GF-D8 (cell line): ENCODE results near the gene HMX3.
A peak's percentile ranks its signal among the peaks of the same experiment; 100 is the strongest.

Source experiments
- DNase-seq: peaks from one replicate; lab custom pipeline; 2025; lab: John Stamatoyannopoulos, UW

Gene HMX3

GRCh38 chr10:123135415-123136141 is at the start of gene HMX3:
Gene HMX3, plus strand, starts transcription at chr10:123135970. Its CDS starts 81 bp downstream, at chr10:123136051.
- peak; percentile 66 for DNase-seq

- DNase-seq: no peak
Observed at GRCh38 chr10:123086281-123086680, 49.5 kb upstream of the HMX3 start.

- no peak for DNase-seq
Observed at GRCh38 chr10:123087348-123087747, 48.4 kb upstream of the HMX3 start.

- no peak for DNase-seq
Observed at GRCh38 chr10:123087786-123088185, 48.0 kb upstream of the HMX3 start.

- no peak for DNase-seq
Observed at GRCh38 chr10:123092635-123093414, 42.9 kb upstream of the HMX3 start.

GRCh38 chr10:123093489-123093888 is 42.3 kb upstream of the HMX3 start:
- DNase-seq: no peak

GRCh38 chr10:123096452-123096851 is 39.3 kb upstream of the HMX3 start:
- DNase-seq: no peak

GRCh38 chr10:123097039-123097438 is 38.7 kb upstream of the HMX3 start:
- DNase-seq: no peak

- DNase-seq: no peak
Observed at GRCh38 chr10:123100030-123100762, 35.6 kb upstream of the HMX3 start.

- no peak for DNase-seq
Observed at GRCh38 chr10:123101872-123102271, 33.9 kb upstream of the HMX3 start.

- DNase-seq: no peak
Observed at GRCh38 chr10:123102673-123103072, 33.1 kb upstream of the HMX3 start.

- no peak for DNase-seq
Observed at GRCh38 chr10:123103944-123104343, 31.8 kb upstream of the HMX3 start.

GRCh38 chr10:123109466-123109865 is 26.3 kb upstream of the HMX3 start:
- DNase-seq: no peak

- no peak for DNase-seq
Observed at GRCh38 chr10:123117644-123118417, 17.9 kb upstream of the HMX3 start.

- DNase-seq: no peak
Observed at GRCh38 chr10:123119081-123119480, 16.7 kb upstream of the HMX3 start.

- no peak for DNase-seq
Observed at GRCh38 chr10:123126246-123126645, 9.5 kb upstream of the HMX3 start.

- DNase-seq: no peak
Observed at GRCh38 chr10:123129618-123130271, 6.0 kb upstream of the HMX3 start.

- peak; percentile 57 for DNase-seq
Observed at GRCh38 chr10:123132576-123133477, 2.9 kb upstream of the HMX3 start.

- no peak for DNase-seq
Observed at GRCh38 chr10:123133541-123134342, 2.0 kb upstream of the HMX3 start.
